H7 (cell line): ENCODE data around the gene CABP2. TPM values are rescaled to one million over a fixed set of nuclear protein-coding genes. Genes with fewer than 3 reads are reported as not detected.
A peak's percentile ranks its signal among the peaks of the same experiment; 100 is the strongest.
"Not testable (repeated sequence)": the region's sequence is repeated elsewhere in the genome, so short reads cannot be mapped to it uniquely, and the experiment has no call there.

Experiments used
- DNase-seq: peaks from one replicate; pipeline ENCODE4 v3.0.0; 2012
- H3K27me3 ChIP-seq: 2 replicates; pipeline ENCODE4 v1.6.0; 2011; ENCODE audit warnings: mild to moderate bottlenecking, low read length; ENCODE audit not compliant: control insufficient read depth, insufficient read depth
- H3K36me3 ChIP-seq: replicated peaks from 2 replicates; pipeline ENCODE4 v1.5.1; 2011; ENCODE audit warnings: low read length; ENCODE audit not compliant: control insufficient read depth, insufficient read depth
- H3K4me3 ChIP-seq: 2 replicates; pipeline ENCODE4 v1.5.1; 2011; ENCODE audit warnings: low read depth, mild to moderate bottlenecking, control low read depth, low read length, moderate library complexity; ENCODE audit not compliant: insufficient read depth
- total RNA-seq: library from RNA; depleted of rRNA; stranded (reverse); fragments of >200 nt; shearing (Covaris generic); gene quantifications from 2 replicates; pipeline ENCODE4 v1.2.3, GENCODE V29; 2014

CABP2 gene
- total RNA-seq, 1 experiment from 2014 or later, result not detected

DNA sequence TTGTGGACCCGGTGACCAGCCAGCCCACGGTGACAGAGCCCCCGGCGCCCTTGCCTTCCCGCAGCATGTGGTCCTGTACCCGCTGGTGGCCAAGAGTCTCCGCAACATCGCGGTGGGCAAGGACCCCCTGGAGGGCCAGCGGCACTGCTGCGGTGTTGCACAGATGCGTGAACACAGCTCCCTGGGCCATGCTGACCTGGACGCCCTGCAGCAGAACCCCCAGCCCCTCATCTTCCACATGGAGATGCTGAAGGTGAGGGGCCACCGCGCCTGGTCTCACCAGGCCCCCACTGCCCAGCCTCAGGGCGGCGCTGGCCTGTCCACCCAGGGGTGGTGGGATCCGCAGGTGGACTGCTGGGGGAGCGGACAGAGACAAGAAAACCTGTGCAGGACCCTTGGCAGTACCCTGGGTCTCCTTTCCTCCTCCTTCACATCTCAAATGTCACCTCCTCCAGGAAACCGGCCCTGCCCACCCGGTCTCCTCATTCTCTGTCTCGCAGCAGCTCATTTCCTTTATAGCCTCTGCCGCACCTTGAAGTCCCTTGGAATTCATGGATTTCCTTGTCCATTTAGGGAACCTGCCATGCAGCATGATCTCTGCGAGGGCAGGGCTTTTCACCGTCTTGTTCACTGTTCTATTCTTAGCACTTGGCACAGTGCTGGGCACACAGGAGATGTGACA, 33.9 kb downstream of the CABP2 start:
- Histone ChIP-seq H3K36me3 (peaks cover 1% of the 10 kb centered on the region), H3K27me3 (no peaks in the 10 kb centered on the region)
- DNase-seq, result peak; percentile 42

DNA sequence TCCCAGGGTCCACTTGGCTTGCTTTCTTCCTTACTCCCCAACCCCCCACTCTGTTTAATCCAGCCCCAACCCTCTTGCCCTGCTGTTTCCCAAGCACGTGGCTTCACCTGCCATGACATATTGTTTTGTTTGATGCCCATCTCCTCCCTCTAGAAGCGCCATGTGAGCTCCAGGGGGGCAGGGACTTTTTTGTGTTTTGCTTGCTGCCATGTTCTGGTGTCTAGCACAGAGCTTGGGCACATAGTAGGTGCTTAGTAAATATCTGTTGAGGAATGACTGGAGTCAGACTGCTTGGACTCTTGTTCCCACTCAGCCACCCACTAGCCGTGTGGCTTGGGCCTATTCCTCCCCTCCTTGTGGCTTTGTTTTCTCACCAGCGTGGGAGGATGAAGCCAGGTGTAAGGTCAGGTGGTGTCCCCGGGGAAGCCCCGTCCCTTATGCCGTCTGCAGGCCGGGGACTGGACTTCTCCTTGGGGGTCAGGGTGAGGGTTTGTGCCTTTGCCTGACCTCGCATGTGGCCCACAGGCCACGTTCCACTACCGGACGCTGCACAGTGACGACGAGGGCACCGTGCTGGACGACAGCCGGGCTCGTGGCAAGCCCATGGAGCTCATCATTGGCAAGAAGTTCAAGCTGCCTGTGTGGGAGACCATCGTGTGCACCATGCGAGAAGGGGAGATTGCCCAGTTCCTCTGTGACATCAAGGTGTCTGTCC, 36.6 kb downstream of the CABP2 start:
- Histone ChIP-seq H3K4me3 (no peak overlapping the region), H3K36me3 (no peaks in the 10 kb centered on the region; the same call in 1 of the 2 replicates), H3K27me3 (peaks cover 5% of the 10 kb centered on the region)
- peak; percentile 45 for DNase-seq

More for the DNA sequence above, 33.9 kb downstream of the CABP2 start:
- H3K4me3 ChIP-seq, result no peak overlapping the region

DNA sequence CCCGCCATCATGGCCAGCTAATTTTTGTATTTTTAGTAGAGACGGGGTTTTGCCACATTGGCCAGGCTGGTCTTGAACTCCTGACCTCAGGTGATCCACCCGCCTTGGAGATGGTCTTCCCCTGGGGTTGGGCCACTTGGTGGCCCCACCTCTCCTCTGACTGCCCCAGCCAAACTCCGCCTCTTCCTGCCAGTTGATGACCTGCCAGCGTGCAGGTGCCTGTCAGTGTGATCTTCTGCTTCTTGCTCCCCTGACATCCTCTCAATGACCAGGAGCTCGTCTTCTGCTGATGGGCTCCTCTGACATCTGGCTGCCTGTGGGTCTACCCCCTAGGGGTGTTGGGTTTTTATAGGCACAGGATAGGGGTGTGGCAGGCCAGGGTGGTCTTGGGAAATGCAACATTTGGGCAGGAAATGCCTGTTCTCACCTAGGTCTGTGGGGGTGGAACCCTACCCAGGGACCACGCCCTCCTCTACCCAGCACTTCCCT, 37.3 kb downstream of the CABP2 start:
- H3K4me3 ChIP-seq, H3K27me3 ChIP-seq, H3K36me3 ChIP-seq: not testable (repeated sequence)
- DNase-seq, result peak; percentile 79

DNA sequence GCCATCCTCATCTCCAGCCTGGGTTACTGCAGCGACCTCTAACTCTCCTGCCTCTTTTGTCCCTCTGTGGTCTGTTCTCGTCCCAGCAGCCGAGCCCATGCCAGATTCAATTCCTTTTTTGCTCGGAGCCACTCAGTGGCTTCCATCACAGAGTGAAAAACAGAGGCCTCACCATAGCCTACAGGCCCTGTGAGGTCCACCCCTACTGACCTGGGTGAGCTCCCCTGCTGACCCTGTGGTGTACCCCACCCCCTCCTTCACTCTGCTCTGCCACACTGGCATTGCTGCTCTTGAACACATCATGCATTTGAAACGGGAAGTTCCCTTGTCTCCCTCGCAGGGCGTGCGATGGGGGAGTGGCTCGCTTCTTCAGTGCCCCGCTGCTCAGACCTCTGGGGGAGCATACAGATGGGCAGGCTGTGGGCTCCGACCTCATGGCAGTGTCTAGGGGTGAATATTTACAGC, 38.4 kb downstream of the CABP2 start:
- no peak for DNase-seq
- Histone ChIP-seq H3K27me3 (peaks cover 5% of the 10 kb centered on the region), H3K36me3 (no peaks in the 10 kb centered on the region), H3K4me3 (no peak overlapping the region)

DNA sequence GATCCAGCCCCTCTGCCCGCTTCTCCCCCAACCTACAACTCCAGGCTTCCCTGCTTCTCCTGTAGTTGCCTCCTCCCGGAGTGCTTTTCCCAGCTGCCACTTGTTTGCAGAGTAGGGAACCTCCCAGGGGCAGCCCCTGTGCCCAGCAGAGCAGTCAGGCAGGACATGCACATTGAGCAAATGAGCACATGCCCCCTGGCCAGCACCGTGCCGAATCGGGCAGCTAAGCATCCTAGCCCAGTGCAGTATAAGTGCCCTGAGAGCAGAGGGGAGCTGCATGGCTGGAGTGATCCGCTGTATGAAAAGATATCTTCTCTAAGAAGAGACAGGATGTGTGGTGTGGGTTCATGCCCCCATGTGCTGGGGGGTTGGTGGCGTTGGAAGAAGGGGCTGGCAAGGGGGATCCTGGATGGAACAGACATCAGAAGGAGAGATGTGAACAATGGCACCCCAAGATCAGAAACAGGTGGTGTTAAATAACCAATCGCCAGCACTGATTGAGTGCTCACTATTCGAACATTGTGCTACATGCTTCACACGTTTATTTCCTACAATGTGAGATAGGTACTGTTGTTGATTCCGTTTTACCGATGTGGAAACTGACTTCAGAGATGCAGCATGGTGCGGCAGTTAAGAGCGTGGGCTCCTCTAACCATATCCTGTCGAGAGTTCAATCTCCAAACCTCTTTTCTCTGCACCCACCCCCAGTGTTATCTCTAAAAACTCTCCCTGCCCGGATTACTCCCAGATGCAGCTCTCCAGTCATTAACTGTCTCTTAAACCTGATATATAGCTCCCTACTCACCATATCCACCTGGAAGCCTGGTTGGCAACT, 39.2 kb downstream of the CABP2 start:
- H3K27me3 ChIP-seq, result peaks cover 5% of the 10 kb centered on the region
- no peak for DNase-seq
- H3K4me3 ChIP-seq, result no peak overlapping the region; the same call in 1 of the 2 replicates
- H3K36me3 ChIP-seq, result no peaks in the 10 kb centered on the region

DNA sequence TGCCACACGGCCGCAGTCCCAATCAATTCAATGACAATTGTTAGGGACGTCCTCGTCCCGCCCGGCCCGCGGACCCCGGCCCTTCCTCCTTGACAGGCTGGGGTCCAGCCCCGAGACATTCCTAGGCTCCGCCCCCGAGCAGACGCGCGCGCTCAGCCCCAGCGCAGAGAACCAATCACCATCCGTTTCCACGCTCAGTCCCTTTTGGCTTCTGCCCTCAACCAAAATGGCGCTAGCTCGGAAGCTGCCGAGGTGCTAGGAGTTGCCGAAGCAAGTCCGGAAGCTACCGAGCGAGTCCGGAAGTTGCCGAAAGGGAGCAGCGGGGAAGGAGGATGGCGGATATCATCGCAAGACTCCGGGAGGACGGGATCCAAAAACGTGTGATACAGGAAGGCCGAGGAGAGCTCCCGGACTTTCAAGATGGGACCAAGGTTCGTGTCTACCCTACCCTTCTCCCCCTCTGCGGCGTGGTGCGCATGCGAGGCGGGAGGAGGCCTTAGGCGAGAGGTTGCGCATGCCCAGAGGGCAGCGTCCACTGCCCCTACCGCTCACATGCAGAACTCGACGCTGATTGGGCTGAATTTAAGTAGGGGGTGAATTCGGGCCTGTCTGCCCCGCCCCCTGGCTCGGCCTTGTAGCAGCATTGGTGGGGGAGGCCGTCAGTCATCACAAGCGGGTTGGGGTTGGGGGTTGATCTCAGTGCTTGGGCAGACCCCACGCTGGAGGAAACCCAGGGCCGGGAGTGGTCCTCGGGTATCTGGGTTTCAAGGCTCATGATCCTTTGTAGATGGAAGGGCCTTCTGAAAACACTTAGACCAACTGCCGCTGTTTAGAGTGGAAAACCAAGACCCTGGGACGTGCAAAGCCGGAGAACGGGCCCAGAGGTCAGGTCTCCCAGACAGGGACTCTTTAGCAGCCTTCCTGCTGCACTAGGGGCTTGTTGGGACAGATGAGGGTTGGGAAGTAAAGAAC, 40.1 kb downstream of the CABP2 start, which contains the start of gene AIP:
AIP (plus strand) TSS at position 200 of the 972 bp plus-strand sequence; CDS start at position 333, 133 bp downstream.
- Histone ChIP-seq H3K4me3 (peak within 1 kb of the TSS; percentile 51), H3K27me3 (peaks cover 5% of the 10 kb centered on the region), H3K36me3 (no peaks in the 10 kb centered on the region)
- DNase-seq, result peak; percentile 100

DNA sequence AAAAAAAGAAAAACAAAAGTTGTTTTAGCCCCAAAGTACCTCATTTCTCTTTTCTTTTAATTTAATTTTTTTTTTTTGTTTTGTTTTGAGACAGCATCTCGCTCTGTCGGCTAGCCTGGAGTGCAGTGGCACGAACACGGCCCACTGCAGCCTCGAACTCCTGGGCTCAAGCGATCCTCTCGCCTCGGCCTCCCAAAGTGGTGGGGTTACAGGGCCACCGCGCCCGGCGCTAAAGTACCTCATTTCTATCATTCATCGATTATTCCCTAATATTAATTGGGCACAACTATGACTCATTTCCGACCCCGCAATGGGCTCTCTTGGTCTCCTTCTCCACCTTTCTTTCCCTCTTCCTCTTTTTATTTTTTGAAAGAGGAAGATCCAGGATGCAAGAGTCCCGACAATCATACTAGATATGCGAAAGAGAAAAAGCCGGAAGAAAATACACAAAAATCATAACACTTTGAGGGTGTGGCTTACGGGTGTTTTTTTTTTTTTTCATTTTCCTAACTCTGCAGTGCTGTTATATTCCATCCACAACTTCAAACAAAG, 40.9 kb downstream of the CABP2 start:
- DNase-seq, result no peak
- Histone ChIP-seq H3K27me3 (peaks cover 5% of the 10 kb centered on the region), H3K36me3 (no peaks in the 10 kb centered on the region), H3K4me3 (peak overlapping the region; percentile 51)

DNA sequence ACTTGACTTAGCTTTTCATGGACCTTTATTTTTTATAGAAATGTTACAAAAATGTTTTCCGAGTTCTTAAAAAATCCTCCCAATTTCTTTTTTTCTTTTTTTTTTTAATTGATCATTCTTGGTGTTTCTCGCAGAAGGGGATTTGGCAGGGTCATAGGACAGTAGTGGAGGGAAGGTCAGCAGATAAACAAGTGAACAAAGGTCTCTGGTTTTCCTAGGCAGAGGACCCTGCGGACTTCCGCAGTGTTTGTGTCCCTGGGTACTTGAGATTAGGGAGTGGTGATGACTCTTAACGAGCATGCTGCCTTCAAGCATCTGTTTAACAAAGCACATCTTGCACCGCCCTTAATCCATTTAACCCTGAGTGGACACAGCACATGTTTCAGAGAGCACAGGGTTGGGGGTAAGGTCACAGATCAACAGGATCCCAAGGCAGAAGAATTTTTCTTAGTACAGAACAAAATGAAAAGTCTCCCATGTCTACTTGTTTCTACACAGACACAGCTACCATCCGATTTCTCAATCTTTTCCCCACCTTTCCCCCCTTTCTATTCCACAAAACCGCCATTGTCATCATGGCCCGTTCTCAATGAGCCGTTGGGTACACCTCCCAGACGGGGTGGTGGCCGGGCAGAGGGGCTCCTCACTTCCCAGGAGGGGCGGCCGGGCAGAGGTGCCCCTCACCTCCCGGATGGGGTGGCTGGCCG, 45.7 kb downstream of the CABP2 start:
- not testable (repeated sequence) for H3K36me3 ChIP-seq, DNase-seq

DNA sequence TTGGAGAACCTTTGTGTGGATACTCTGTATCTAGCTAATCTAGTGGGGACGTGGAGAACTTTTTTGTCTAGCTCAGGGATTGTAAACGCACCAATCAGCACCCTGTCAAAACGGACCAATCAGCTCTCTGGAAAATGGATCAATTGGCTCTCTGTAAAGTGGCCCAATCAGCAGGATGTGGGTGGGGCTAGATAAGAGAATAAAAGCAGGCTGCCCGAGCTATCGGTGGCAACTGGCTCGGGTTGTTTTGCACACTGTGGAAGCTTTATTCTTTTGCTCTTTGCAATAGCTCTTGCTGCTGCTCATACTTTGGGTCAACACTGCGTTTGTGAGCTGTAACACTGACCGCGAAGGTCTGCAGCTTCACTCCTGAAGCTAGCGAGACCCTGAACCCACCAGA, 46.6 kb downstream of the CABP2 start:
- not testable (repeated sequence) for H3K36me3 ChIP-seq, DNase-seq, H3K4me3 ChIP-seq, H3K27me3 ChIP-seq

More for the DNA sequence above, 45.7 kb downstream of the CABP2 start:
- H3K27me3 ChIP-seq, H3K4me3 ChIP-seq: not testable (repeated sequence)

DNA sequence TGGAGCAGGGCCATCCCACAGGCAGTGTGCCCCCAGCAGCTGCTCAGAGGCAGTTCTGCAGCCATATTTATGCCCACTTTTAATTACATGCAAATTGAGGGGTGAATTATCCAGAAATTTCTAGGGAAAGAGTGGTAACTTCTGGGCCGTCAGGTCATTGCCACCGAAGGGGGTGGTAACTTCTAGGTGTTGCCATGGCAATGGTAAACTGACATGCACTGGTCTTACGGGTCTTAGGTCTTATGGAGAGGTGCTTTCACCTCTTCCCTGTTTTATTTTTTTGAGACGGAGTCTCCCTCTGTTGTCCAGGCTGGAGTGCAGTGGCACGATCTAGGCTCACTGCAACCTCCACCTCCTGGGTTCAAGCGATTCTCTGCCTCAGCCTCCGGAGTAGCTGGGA, 50.4 kb downstream of the CABP2 start:
- Histone ChIP-seq H3K27me3 (no peaks in the 10 kb centered on the region), H3K36me3 (no peaks in the 10 kb centered on the region), H3K4me3 (no peak overlapping the region)
- peak; percentile 51 for DNase-seq

DNA sequence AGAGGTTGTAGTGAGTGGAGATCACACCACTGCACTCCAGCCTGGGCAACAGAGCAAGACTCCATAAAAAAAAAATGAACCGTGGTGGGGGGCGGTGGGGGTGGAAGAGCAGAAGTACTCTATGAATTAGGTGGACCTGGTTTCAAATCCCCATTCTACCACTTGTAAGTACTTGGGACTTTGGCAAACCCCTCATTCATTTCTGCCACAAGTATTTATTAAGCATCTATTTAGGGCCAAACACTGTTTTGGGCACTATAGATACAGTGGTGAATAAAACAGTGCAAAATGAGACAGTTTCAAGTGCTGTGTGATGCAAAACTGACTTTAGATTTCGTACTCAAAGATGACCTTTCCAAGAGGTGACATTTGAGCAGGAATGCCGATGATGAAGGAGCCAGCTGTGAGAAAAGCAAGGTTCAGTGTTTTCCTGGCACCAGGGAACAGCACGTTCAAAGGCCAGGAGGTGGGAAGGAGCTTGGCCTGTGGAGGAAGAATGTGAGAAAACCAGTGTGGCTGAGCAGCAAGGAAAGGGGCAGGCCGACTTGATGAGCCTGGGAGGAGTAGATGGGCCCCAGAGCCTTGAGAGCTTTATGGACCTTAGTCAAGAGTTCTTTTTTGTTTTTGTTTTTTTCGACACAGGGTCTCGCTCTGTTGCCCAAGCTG, 52.8 kb downstream of the CABP2 start:
- no peaks in the 10 kb centered on the region for H3K36me3 ChIP-seq
- peak; percentile 16 for DNase-seq
- H3K27me3 ChIP-seq, result no peaks in the 10 kb centered on the region
- no peak overlapping the region for H3K4me3 ChIP-seq

DNA sequence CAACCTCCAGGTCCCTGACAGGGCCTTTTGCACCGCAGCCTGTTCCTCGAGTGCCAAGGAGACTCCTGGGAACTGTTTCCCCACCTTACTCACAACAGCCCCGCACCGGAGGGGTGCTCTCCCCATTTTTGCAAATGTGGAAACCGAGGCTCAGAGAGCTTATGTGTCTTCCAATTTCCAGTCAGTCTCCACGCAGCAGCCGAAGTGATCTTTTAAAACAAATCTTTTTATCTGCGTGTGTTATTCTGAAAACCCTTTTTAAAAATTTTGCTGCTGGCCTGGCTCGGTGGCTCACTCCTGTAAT, 53.8 kb downstream of the CABP2 start:
- Histone ChIP-seq H3K36me3 (no peaks in the 10 kb centered on the region), H3K27me3 (no peaks in the 10 kb centered on the region), H3K4me3 (peak overlapping the region; percentile 53)
- no peak for DNase-seq
